A673 (cell line): ENCODE measurements around the gene GAS2. TPM values are rescaled to one million over a fixed set of nuclear protein-coding genes. Genes with fewer than 3 reads are reported as not detected.
"Not testable (repeated sequence)": the region's sequence is repeated elsewhere in the genome, so short reads cannot be mapped to it uniquely, and the experiment has no call there.

Experiments used
- BruUV-seq: library from RNA; stranded (reverse); fragments of 400-500 nt; replicated peaks from 2 replicates; lab custom pipeline; 2021; lab: Mats Ljungman, UMichigan
- CTCF ChIA-PET: fragments of 300-600 bp; sonication (Branson Sonifier 250); formaldehyde crosslinking; loops from one replicate; lab custom pipeline; 2022; ENCODE audit warnings: antibody characterized with exemption; lab: Charles Lee
- POLR2A ChIA-PET: fragments of 300-600 bp; sonication (Branson Sonifier 250); formaldehyde crosslinking; loops from one replicate; lab custom pipeline; 2022; ENCODE audit warnings: antibody characterized with exemption; ENCODE audit not compliant: low non-redundant PET; lab: Charles Lee
- DNase-seq: peaks from one replicate; pipeline ENCODE4 v3.0.0-alpha.2; 2015; ENCODE audit warnings: low spot score
- H3K27ac ChIP-seq: fragments of 200-600 bp; sonication (generic); 2 replicates; pipeline ENCODE4 v1.5.1; 2016; ENCODE audit warnings: mixed run types, low read depth, mild to moderate bottlenecking, mixed read lengths, antibody characterized with exemption, low read length; ENCODE audit not compliant: poor library complexity, severe bottlenecking
- H3K27me3 ChIP-seq: fragments of 200-600 bp; sonication (generic); replicated peaks from 2 replicates; pipeline ENCODE4 v1.6.1; 2017; ENCODE audit warnings: mixed run types, low read depth, mild to moderate bottlenecking, mixed read lengths, antibody characterized with exemption, low read length; ENCODE audit not compliant: insufficient read depth, poor library complexity
- H3K36me3 ChIP-seq: fragments of 200-600 bp; sonication (generic); 2 replicates; pipeline ENCODE4 v1.6.1; 2016; ENCODE audit warnings: mixed run types, mild to moderate bottlenecking, mixed read lengths, antibody characterized with exemption, low read length; ENCODE audit not compliant: insufficient read depth, poor library complexity, severe bottlenecking
- H3K4me1 ChIP-seq: fragments of 200-600 bp; sonication (generic); 2 replicates; pipeline ENCODE4 v1.6.1; 2017; ENCODE audit warnings: mixed run types, mild to moderate bottlenecking, mixed read lengths, antibody characterized with exemption, low read length; ENCODE audit not compliant: insufficient read depth, poor library complexity, severe bottlenecking
- H3K4me3 ChIP-seq: fragments of 200-600 bp; sonication (generic); 2 replicates; pipeline ENCODE4 v1.5.1; 2016; ENCODE audit warnings: low read depth, mixed run types, mild to moderate bottlenecking, mixed read lengths, low read length; ENCODE audit not compliant: poor library complexity, severe bottlenecking
- H3K9me3 ChIP-seq: fragments of 200-600 bp; sonication (generic); 2 replicates; pipeline ENCODE4 v1.6.1; 2016; ENCODE audit warnings: mixed run types, low read depth, mild to moderate bottlenecking, mixed read lengths, antibody characterized with exemption, low read length; ENCODE audit not compliant: poor library complexity, severe bottlenecking
- EZH2 ChIP-seq: fragments of 200-600 bp; sonication (generic); IDR thresholded peaks from 2 replicates; pipeline ENCODE4 v1.6.1; 2017; ENCODE audit warnings: borderline replicate concordance, low read depth, mild to moderate bottlenecking, mixed read lengths, antibody characterized with exemption, low read length; ENCODE audit not compliant: poor library complexity, severe bottlenecking
- intact Hi-C: fragments of 100-400 bp; cut with micrococcal nuclease; formaldehyde crosslinking; loops from one replicate; pipeline ENCODE4 v1.10.0; 2022; ENCODE audit not compliant: unreplicated experiment
- total RNA-seq: library from RNA; stranded (reverse); gene quantifications from 2 replicates; pipeline ENCODE4 v1.2.3, GENCODE V29; 2021
- TF ChIP-seq, protein P1 (sequence below): fragments of 300-800, 200-600 bp; sonication (generic); conservative IDR thresholded peaks from 2 replicates; pipeline ENCODE4 v1.5.1; 2017; ENCODE audit warnings: low read depth, mild to moderate bottlenecking, antibody characterized with exemption, low read length, moderate library complexity, mixed read lengths

GAS2 gene
- total RNA-seq, 1 experiment from 2014 or later = 1.8 TPM

GRCh38 chr11:22640862-22641261 is 25.5 kb upstream of the GAS2 start:
- no peak for DNase-seq
- intact Hi-C loops = no loop called here
- ChIA-PET CTCF (no interaction called here), POLR2A (no interaction called here)
- Histone ChIP-seq H3K4me3 (no peak overlapping the region), H3K36me3 (no peaks in the 10 kb centered on the region), H3K27me3 (no peaks in the 10 kb centered on the region), H3K9me3 (no peaks in the 10 kb centered on the region), H3K27ac (no peak overlapping the region), H3K4me1 (no peaks in the 10 kb centered on the region)
- TF ChIP-seq, protein P1, sequence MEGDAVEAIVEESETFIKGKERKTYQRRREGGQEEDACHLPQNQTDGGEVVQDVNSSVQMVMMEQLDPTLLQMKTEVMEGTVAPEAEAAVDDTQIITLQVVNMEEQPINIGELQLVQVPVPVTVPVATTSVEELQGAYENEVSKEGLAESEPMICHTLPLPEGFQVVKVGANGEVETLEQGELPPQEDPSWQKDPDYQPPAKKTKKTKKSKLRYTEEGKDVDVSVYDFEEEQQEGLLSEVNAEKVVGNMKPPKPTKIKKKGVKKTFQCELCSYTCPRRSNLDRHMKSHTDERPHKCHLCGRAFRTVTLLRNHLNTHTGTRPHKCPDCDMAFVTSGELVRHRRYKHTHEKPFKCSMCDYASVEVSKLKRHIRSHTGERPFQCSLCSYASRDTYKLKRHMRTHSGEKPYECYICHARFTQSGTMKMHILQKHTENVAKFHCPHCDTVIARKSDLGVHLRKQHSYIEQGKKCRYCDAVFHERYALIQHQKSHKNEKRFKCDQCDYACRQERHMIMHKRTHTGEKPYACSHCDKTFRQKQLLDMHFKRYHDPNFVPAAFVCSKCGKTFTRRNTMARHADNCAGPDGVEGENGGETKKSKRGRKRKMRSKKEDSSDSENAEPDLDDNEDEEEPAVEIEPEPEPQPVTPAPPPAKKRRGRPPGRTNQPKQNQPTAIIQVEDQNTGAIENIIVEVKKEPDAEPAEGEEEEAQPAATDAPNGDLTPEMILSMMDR = no peak
- TF ChIP-seq EZH2 = no peak
- no TSS peak for BruUV-seq

DNA sequence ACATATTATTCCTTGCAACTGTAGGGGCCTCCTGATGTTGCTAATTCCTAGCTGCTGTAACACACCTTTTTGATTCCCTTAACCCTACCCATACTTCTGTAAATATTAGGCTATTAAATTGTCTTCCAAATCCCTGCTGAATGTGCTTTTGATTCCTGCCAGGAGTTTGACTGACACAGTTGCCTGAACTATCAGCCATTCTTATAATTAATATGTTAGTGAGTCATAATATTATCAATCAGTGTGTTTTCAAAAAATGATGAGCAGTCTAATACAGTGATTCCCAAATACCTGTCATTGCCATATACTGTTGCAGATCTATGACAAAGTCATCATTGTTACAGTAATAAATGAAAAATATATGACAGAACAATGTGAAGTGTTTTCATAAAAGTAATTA is 24.9 kb upstream of the GAS2 start:
- Histone ChIP-seq H3K4me3 (no peak overlapping the region), H3K4me1 (no peaks in the 10 kb centered on the region), H3K27me3 (no peaks in the 10 kb centered on the region), H3K36me3 (no peaks in the 10 kb centered on the region), H3K27ac (no peak overlapping the region), H3K9me3 (no peaks in the 10 kb centered on the region)
- TF ChIP-seq EZH2 = no peak
- TF ChIP-seq, protein P1 = no peak
- no peak for DNase-seq
- intact Hi-C loops = no loop called here
- no TSS peak for BruUV-seq
- CTCF ChIA-PET = no interaction called here
- POLR2A ChIA-PET = no interaction called here

DNA sequence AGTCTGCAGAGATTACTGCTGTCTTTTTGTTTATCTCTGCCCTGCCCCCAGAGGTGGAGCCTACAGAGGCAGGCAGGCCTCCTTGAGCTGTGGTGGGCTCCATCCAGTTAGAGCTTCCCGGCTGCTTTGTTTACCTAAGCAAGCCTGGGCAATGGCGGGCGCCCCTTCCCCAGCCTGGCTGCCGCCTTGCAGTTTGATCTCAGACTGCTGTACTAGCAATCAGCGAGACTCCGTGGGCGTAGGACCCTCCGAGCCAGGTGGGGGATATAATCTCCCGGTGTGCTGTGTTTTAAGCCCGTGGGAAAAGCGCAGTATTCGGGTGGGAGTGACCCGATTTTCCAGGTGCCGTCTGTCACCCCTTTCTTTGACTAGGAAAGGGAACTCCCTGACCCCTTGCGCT is 14.1 kb upstream of the GAS2 start:
- BruUV-seq, POLR2A ChIA-PET, DNase-seq, H3K9me3 ChIP-seq, H3K4me3 ChIP-seq, H3K27ac ChIP-seq, H3K36me3 ChIP-seq, CTCF ChIA-PET, H3K27me3 ChIP-seq, intact Hi-C loops: not testable (repeated sequence)
- H3K4me1 ChIP-seq = peaks cover 22% of the 10 kb centered on the region

DNA sequence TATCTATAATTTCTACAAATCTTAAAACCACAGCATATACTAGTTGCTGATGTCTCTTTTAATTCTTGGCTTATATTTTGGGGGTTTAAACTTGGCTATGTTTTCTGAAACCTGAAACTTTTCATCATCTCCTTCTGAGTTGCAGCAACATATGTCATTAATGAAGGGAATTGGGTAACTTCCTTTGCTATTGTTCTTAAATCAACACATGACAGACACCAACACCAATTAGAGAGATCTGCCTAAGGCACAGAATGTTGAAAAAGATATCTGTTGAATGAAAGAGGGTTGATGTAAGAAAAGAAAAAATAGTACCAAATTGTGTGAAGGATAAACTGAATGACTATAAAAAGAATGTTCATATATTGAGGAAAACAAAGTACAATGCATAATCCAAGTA is 10.3 kb upstream of the GAS2 start:
- H3K4me1 ChIP-seq = peaks cover 25% of the 10 kb centered on the region
- intact Hi-C loops = no loop called here
- TF ChIP-seq EZH2 = no peak
- TF ChIP-seq, protein P1 = no peak
- no peaks in the 10 kb centered on the region for H3K9me3 ChIP-seq
- H3K27ac ChIP-seq = peak overlapping the region; percentile 60
- H3K36me3 ChIP-seq = no peaks in the 10 kb centered on the region
- ChIA-PET CTCF (no interaction called here), POLR2A (no interaction called here)
- no peak overlapping the region for H3K4me3 ChIP-seq
- no peaks in the 10 kb centered on the region for H3K27me3 ChIP-seq
- BruUV-seq = no TSS peak
- DNase-seq = peak; percentile 62
